SK-N-SH (cell line): ENCODE data around the gene FAM131C. TPM values are rescaled to one million over a fixed set of nuclear protein-coding genes. Genes with fewer than 3 reads are reported as not detected.

Source experiments
- CTCF ChIA-PET: fragments of 300-600, 350-600 bp; formaldehyde crosslinking; extraction: SDS; loops from one replicate; lab custom pipeline; 2021; lab: Yijun Ruan, JAX
- POLR2A ChIA-PET: fragments of 350-600 bp; sonication (Branson Sonifier 250); formaldehyde crosslinking; extraction: SDS; loops from one replicate; lab custom pipeline; 2020; ENCODE audit warnings: antibody characterized with exemption, inconsistent platforms; lab: Yijun Ruan, JAX
- DNase-seq: peaks from one replicate; pipeline ENCODE4 v3.0.0; 2012
- H2AFZ ChIP-seq: fragments of 200-600 bp; sonication (generic); 2 replicates; pipeline ENCODE4 v1.8.1; 2016; ENCODE audit warnings: antibody characterized with exemption, mild to moderate bottlenecking, low read depth
- H3F3A ChIP-seq: fragments of 200-600 bp; sonication (generic); replicated peaks from 2 replicates; pipeline ENCODE3; 2016; ENCODE audit warnings: antibody characterized with exemption, mild to moderate bottlenecking; ENCODE audit not compliant: insufficient read depth
- H3K27ac ChIP-seq, 2 experiments: fragments of 200-500 bp in 1 of 2; fragments of 200-600 bp in 1 of 2; sonication (Bioruptor generic) in 1 of 2; sonication (generic), shearing (Covaris generic) in 1 of 2; 2 replicates each; pipeline versions ENCODE4 v1.5.1 to v1.6.1; 2014 to 2016; ENCODE audit warnings: low read depth in 2 of 2, inconsistent platforms in 1 of 2, low read length in 1 of 2, mild to moderate bottlenecking in 1 of 2, mixed read lengths in 1 of 2
- H3K27me3 ChIP-seq: fragments of 200-600 bp; sonication (generic), shearing (Covaris generic); 2 replicates; pipeline ENCODE4 v1.6.1; 2016; ENCODE audit warnings: mixed run types; ENCODE audit not compliant: insufficient read depth
- H3K36me3 ChIP-seq, 2 experiments: fragments of 200-500 bp in 1 of 2; fragments of 200-600 bp in 1 of 2; sonication (Bioruptor generic) in 1 of 2; sonication (generic) in 1 of 2; replicated peaks in 1 of 2; 2 replicates each; pipeline versions ENCODE3 to v1.5.1; 2014 to 2016; ENCODE audit warnings: low read length in 1 of 2, mild to moderate bottlenecking in 1 of 2; ENCODE audit not compliant: insufficient read depth in 2 of 2, control insufficient read depth in 1 of 2
- H3K4me1 ChIP-seq, 2 experiments: fragments of 200-500 bp in 1 of 2; fragments of 200-600 bp in 1 of 2; sonication (Bioruptor generic) in 1 of 2; sonication (generic), shearing (Covaris generic) in 1 of 2; 2 replicates each; pipeline versions ENCODE4 v1.5.1 to v1.6.1; 2014 to 2016; ENCODE audit warnings: low read depth in 1 of 2, low read length in 1 of 2, mixed run types in 1 of 2; ENCODE audit not compliant: insufficient read depth in 2 of 2, control insufficient read depth in 1 of 2
- H3K4me2 ChIP-seq: fragments of 200-600 bp; sonication (generic), shearing (Covaris generic); 2 replicates; pipeline ENCODE4 v1.6.1; 2017; ENCODE audit warnings: mixed run types
- H3K4me3 ChIP-seq, 2 experiments: fragments of 200-500 bp in 1 of 2; fragments of 200-600 bp in 1 of 2; sonication (Bioruptor generic) in 1 of 2; sonication (generic), shearing (Covaris generic) in 1 of 2; 2 replicates each; pipeline versions ENCODE4 v1.5.1 to v1.8.1; 2014 to 2016; ENCODE audit warnings: low read depth in 2 of 2, inconsistent platforms in 1 of 2, low read length in 1 of 2, mild to moderate bottlenecking in 1 of 2, mixed read lengths in 1 of 2, moderate library complexity in 1 of 2
- H3K79me2 ChIP-seq: fragments of 200-600 bp; sonication (generic); 2 replicates; pipeline ENCODE4 v1.8.1; 2017; ENCODE audit warnings: mild to moderate bottlenecking; ENCODE audit not compliant: insufficient read depth
- H3K9ac ChIP-seq: fragments of 200-600 bp; sonication (generic); 2 replicates; pipeline ENCODE4 v1.6.1; 2017; ENCODE audit warnings: mixed run types
- H3K9me2 ChIP-seq: fragments of 200-600 bp; sonication (generic); 2 replicates; pipeline ENCODE4 v1.6.1; 2017; ENCODE audit warnings: mixed run types
- H3K9me3 ChIP-seq: fragments of 200-600 bp; sonication (generic); 2 replicates; pipeline ENCODE4 v1.6.1; 2017; ENCODE audit warnings: mixed run types, mild to moderate bottlenecking, moderate library complexity
- H4K20me1 ChIP-seq: fragments of 200-600 bp; sonication (generic); 2 replicates; pipeline ENCODE4 v1.6.1; 2017; ENCODE audit warnings: mild to moderate bottlenecking, mixed run types; ENCODE audit not compliant: insufficient read depth
- CHD2 ChIP-seq: fragments of 150-350 bp; IDR thresholded peaks from 2 replicates; pipeline ENCODE4 v1.6.1; 2018; ENCODE audit warnings: low read length; ENCODE audit not compliant: partially characterized antibody
- EZH2phosphoT487 ChIP-seq: fragments of 200-600 bp; sonication (generic); IDR thresholded peaks from 2 replicates; pipeline ENCODE4 v1.6.1; 2017; ENCODE audit warnings: low read depth, mixed run types, mild to moderate bottlenecking, antibody characterized with exemption, moderate library complexity, borderline replicate concordance
- FOXJ3 ChIP-seq: sonication (generic); formaldehyde crosslinking; IDR thresholded peaks from 2 replicates; pipeline ENCODE4 v1.5.1; 2020; ENCODE audit warnings: mild to moderate bottlenecking, missing genetic modification reagents
- FOXM1 ChIP-seq: IDR thresholded peaks from 2 replicates; pipeline ENCODE4 v1.4.0; 2012; ENCODE audit warnings: low read depth, mild to moderate bottlenecking
- GATA2 ChIP-seq: sonication (generic); formaldehyde crosslinking; IDR thresholded peaks from 2 replicates; pipeline ENCODE4 v1.5.0; 2020; ENCODE audit warnings: mild to moderate bottlenecking, missing genetic modification reagents
- POLR2AphosphoS5 ChIP-seq: IDR thresholded peaks from 2 replicates; pipeline ENCODE4 v1.6.1; 2012; ENCODE audit warnings: low read depth, low read length
- RAD21 ChIP-seq: IDR thresholded peaks from 2 replicates; pipeline ENCODE4 v1.6.1; 2012; ENCODE audit warnings: mild to moderate bottlenecking, low read length
- RFX5 ChIP-seq: IDR thresholded peaks from 2 replicates; pipeline ENCODE4 v1.6.1; 2012; ENCODE audit warnings: mild to moderate bottlenecking, improper control_type of control experiment, low read length
- SMC3 ChIP-seq: IDR thresholded peaks from 2 replicates; pipeline ENCODE4 v1.6.1; 2012; ENCODE audit warnings: low read depth, low read length, improper control_type of control experiment
- TCF12 ChIP-seq: IDR thresholded peaks from 2 replicates; pipeline ENCODE4 v1.4.0; 2012
- YY1 ChIP-seq: IDR thresholded peaks from 2 replicates; pipeline ENCODE4 v1.4.0; 2012; ENCODE audit warnings: low read depth, mild to moderate bottlenecking
- WGBS: methylation state at CpG from one replicate; pipeline ENCODE4 v1.1.6; 2017; ENCODE audit warnings: low lambda C conversion rate; 5-methylcytosine and 5-hydroxymethylcytosine counted together
- polyA plus RNA-seq, 3 experiments: library from polyadenylated mRNA; depleted of rRNA; stranded (reverse); fragments of >200 nt; gene quantifications; 2 replicates each; pipeline ENCODE4 v1.2.3, GENCODE V29; 2012
- TF ChIP-seq, protein P1 (sequence below): IDR thresholded peaks from 2 replicates; pipeline ENCODE4 v1.4.0; 2012; ENCODE audit warnings: low read depth, borderline replicate concordance
- TF ChIP-seq, protein P2 (sequence below): IDR thresholded peaks from 2 replicates; pipeline ENCODE4 v1.4.0; 2012; ENCODE audit warnings: low read depth, borderline replicate concordance
- TF ChIP-seq, protein P3 (sequence below): fragments of 150-350 bp; IDR thresholded peaks from 2 replicates; pipeline ENCODE4 v1.6.1; 2017; ENCODE audit warnings: antibody characterized with exemption, low read length, low read depth, borderline replicate concordance

Gene FAM131C
- polyA plus RNA-seq, 1 of the 3 experiments (the other 2 are of a cell fraction), result 1.6 TPM

DNA sequence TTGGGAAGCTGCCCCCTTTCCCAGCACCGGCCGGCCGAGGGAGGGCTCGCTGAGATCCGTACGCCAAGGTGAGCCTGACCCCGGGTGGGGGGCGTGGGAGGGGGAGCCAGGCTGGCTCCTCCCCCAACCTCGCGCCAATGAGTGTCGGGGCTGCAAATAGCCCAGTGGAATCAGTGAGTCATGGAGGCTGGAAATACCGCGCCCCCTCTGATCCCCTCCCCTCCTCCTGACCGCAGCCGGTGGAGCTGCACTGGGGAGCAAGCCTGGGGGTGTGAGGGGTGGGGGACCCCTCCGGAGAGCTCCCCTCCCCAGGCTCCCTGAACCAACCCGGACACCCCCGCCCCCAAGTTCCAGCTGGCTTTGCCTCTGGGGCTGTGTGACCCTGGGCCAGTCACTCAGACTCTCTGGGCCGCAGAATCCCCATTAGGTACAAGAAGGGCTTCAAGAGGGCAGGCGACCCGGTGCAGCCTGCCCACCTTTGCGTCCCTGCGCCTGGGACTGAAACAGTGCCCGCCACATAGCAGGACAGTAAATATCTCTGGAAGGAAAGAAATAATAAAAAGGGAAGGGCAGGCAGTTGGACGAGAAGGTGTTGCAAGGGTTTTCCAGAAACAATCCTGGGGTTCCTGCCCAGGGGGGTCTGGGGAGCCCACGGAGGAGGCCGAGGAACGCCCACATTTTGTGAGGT, 60.1 kb downstream of the FAM131C start:
- H3K4me2 ChIP-seq, result no peak overlapping the region
- H3K36me3 ChIP-seq, result no peaks in the 10 kb centered on the region
- no peak overlapping the region for H3K4me3 ChIP-seq
- no peaks in the 10 kb centered on the region for H3K79me2 ChIP-seq
- H3K27ac ChIP-seq, result no peak overlapping the region
- H3K9me2 ChIP-seq, result no peaks in the 10 kb centered on the region
- CTCF ChIA-PET, result interaction anchor here (1.0 to 4.8 kb wide), 5 partner anchors 19 to 222 kb away, joined by 3 to 27 read pairs (median 6); partner anchors contain the start of gene FAM131C
- 29% methylated on average over 10 of the region's 28 CpGs for WGBS
- peaks cover 0 to 35% of the 10 kb centered on the region in 2 experiments; a peak in 1 of 4 replicates for H3K4me1 ChIP-seq
- H3K9ac ChIP-seq, result no peak overlapping the region
- peak; percentile 60 for DNase-seq
- H2AFZ ChIP-seq, result no peak overlapping the region
- H3K27me3 ChIP-seq, result no peaks in the 10 kb centered on the region
- POLR2A ChIA-PET, result no interaction called here
- no peaks in the 10 kb centered on the region for H3F3A ChIP-seq
- no peaks in the 10 kb centered on the region for H3K9me3 ChIP-seq
- TF ChIP-seq FOXJ3 (CRISPR knock-in tag), result no peak
- TF ChIP-seq POLR2AphosphoS5, result no peak
- TF ChIP-seq RAD21, result no peak
- TF ChIP-seq, protein P1, sequence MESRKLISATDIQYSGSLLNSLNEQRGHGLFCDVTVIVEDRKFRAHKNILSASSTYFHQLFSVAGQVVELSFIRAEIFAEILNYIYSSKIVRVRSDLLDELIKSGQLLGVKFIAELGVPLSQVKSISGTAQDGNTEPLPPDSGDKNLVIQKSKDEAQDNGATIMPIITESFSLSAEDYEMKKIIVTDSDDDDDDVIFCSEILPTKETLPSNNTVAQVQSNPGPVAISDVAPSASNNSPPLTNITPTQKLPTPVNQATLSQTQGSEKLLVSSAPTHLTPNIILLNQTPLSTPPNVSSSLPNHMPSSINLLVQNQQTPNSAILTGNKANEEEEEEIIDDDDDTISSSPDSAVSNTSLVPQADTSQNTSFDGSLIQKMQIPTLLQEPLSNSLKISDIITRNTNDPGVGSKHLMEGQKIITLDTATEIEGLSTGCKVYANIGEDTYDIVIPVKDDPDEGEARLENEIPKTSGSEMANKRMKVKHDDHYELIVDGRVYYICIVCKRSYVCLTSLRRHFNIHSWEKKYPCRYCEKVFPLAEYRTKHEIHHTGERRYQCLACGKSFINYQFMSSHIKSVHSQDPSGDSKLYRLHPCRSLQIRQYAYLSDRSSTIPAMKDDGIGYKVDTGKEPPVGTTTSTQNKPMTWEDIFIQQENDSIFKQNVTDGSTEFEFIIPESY, result no peak
- TF ChIP-seq, protein P2, sequence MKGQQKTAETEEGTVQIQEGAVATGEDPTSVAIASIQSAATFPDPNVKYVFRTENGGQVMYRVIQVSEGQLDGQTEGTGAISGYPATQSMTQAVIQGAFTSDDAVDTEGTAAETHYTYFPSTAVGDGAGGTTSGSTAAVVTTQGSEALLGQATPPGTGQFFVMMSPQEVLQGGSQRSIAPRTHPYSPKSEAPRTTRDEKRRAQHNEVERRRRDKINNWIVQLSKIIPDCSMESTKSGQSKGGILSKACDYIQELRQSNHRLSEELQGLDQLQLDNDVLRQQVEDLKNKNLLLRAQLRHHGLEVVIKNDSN, result no peak
- no peak for TF ChIP-seq FOXM1
- no peak for TF ChIP-seq TCF12
- no peak for TF ChIP-seq YY1
- TF ChIP-seq, protein P3, sequence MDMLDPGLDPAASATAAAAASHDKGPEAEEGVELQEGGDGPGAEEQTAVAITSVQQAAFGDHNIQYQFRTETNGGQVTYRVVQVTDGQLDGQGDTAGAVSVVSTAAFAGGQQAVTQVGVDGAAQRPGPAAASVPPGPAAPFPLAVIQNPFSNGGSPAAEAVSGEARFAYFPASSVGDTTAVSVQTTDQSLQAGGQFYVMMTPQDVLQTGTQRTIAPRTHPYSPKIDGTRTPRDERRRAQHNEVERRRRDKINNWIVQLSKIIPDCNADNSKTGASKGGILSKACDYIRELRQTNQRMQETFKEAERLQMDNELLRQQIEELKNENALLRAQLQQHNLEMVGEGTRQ, result no peak
- TF ChIP-seq EZH2phosphoT487, result no peak
- TF ChIP-seq RFX5, result no peak
- H4K20me1 ChIP-seq, result no peaks in the 10 kb centered on the region

DNA sequence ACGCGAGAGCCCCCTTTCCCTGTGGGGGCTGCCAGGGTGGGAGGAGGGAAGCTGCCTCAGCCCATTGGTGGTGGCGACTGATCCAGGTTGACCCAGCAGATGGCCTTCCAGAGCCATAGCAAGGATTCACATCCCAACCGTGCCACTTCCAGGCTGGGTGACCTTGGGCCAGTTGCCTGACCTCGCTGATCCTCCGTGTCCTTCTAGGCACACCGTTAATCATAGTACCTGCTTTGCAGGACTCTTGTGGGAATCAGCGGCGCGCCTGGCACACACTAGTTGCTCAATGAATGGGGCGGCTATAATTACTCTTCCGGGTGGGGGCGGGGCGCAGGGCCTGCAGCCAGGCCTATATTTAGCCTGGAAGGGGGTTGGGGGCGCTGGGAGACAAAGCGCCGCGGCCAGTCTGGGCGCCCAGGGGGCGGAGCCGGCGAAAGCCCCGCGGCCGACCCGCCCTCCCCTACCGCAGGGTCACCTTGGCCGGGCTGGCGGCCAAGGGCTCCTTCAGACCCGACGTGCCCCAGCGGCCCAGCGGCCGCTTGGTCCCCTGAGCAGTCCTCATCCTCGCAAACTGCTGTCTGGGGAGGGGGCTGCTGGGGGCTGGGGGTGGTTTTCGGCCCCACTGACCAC, 60.7 kb downstream of the FAM131C start:
- Histone ChIP-seq H2AFZ (no peak overlapping the region), H3K36me3 (no peaks in the 10 kb centered on the region), H3K27ac (no peak overlapping the region), H3K9me3 (no peaks in the 10 kb centered on the region), H3F3A (no peaks in the 10 kb centered on the region), H4K20me1 (no peaks in the 10 kb centered on the region), H3K9ac (no peak overlapping the region)
- peak; percentile 17; the same call in 1 of the 2 replicates for TF ChIP-seq SMC3
- TF ChIP-seq RAD21, result peak; percentile 33
- TF ChIP-seq GATA2 (CRISPR knock-in tag), result no peak
- no peak for TF ChIP-seq CHD2
- TF ChIP-seq, all 33 proteins: peak for 2
- no peak overlapping the region for H3K4me3 ChIP-seq
- no peaks in the 10 kb centered on the region for H3K9me2 ChIP-seq
- no peaks in the 10 kb centered on the region for H3K79me2 ChIP-seq
- POLR2A ChIA-PET, result no interaction called here
- no peaks in the 10 kb centered on the region for H3K27me3 ChIP-seq
- WGBS, result 70% methylated on average over 11 of the region's 36 CpGs
- peak; percentile 77 for DNase-seq
- no peak overlapping the region for H3K4me2 ChIP-seq
- CTCF ChIA-PET, result interaction anchor here (0.8 to 4.8 kb wide), 7 partner anchors 18 to 221 kb away, joined by 3 to 27 read pairs (median 3); partner anchors contain the start of gene FAM131C
- peaks cover 0 to 28% of the 10 kb centered on the region in 2 experiments; a peak in 1 of 4 replicates for H3K4me1 ChIP-seq
